ENCODE results near the gene LST1. TPM values are rescaled to one million over a fixed set of nuclear protein-coding genes. Genes with fewer than 3 reads are reported as not detected.

Gene LST1
- total and polyA plus RNA-seq, 2 donors (not counting 1 experiment from before 2014, with no cell fraction given) = 7.4 to 30.5 TPM

GRCh38 chr6:31541658-31542521 lies 44.2 kb upstream of the LST1 start, which contains the start of gene DDX39B:
DDX39B (minus strand) TSS chr6:31542003; CDS start chr6:31540532, 1,471 bp downstream.
- Histone ChIP-seq H3K79me2 (ENCODE audit: control insufficient read depth, insufficient read depth, low read length) (peaks cover 43% of the 10 kb centered on the region), H2AFZ (ENCODE audit: insufficient read depth, low read depth, low read length, poor library complexity, severe bottlenecking) (peak within 1 kb of the TSS; percentile 79), H3K36me3 (replicated peaks in 1 of 2; ENCODE audit: control extremely low read depth in 1 of 2, control insufficient read depth in 1 of 2, extremely low read depth in 1 of 2, insufficient read depth in 2 of 2, low read length in 1 of 2) (peaks cover 0 to 37% of the 10 kb centered on the region in 2 experiments), H3K4me2 (replicated peaks; ENCODE audit: low read depth, low read length, poor library complexity, severe bottlenecking) (peak within 1 kb of the TSS; percentile 79), H3K27ac (ENCODE audit: low read length in 2 of 2) (peak within 1 kb of the TSS; percentile 97 to 99), H3K9me3 (ENCODE audit: control extremely low read depth in 1 of 3, control insufficient read depth in 2 of 3, insufficient read depth in 1 of 3, low read length in 2 of 3) (no peaks in the 10 kb centered on the region), H3K27me3 (replicated peaks in 1 of 4; ENCODE audit: control extremely low read depth in 1 of 4, control insufficient read depth in 3 of 4, insufficient read depth in 4 of 4, low read length in 3 of 4) (no peaks in the 10 kb centered on the region), H3K9ac (ENCODE audit: low read length) (peak within 1 kb of the TSS; percentile 93), H4K20me1 (ENCODE audit: control insufficient read depth, insufficient read depth, low read length, poor library complexity, severe bottlenecking) (peaks cover 35% of the 10 kb centered on the region), H3K4me1 (ENCODE audit: control insufficient read depth in 2 of 2, insufficient read depth in 2 of 2, low read length in 2 of 2) (peaks cover 37 to 43% of the 10 kb centered on the region in 2 donors), H3K4me3 (ENCODE audit: control extremely low read depth in 1 of 5, extremely low read depth in 1 of 5, insufficient read depth in 1 of 5, low read depth in 2 of 5, low read length in 4 of 5) (peak within 1 kb of the TSS; percentile 79 to 100 (median 97))
- H3K27me3 Mint-ChIP-seq = no peaks in the 10 kb centered on the region
- intact Hi-C loops (cut with micrococcal nuclease) = loop anchor here (1.0 to 5.0 kb wide), 7 partner anchors 44 to 417 kb away; partner anchors contain the start of genes CLIC1, MICB, PRRC2A and SKIC2
- H3K9me3 Mint-ChIP-seq (ENCODE audit: insufficient read depth) = no peaks in the 10 kb centered on the region
- peaks cover 50% of the 10 kb centered on the region for H3K4me1 Mint-ChIP-seq
- TF ChIP-seq, protein P1, sequence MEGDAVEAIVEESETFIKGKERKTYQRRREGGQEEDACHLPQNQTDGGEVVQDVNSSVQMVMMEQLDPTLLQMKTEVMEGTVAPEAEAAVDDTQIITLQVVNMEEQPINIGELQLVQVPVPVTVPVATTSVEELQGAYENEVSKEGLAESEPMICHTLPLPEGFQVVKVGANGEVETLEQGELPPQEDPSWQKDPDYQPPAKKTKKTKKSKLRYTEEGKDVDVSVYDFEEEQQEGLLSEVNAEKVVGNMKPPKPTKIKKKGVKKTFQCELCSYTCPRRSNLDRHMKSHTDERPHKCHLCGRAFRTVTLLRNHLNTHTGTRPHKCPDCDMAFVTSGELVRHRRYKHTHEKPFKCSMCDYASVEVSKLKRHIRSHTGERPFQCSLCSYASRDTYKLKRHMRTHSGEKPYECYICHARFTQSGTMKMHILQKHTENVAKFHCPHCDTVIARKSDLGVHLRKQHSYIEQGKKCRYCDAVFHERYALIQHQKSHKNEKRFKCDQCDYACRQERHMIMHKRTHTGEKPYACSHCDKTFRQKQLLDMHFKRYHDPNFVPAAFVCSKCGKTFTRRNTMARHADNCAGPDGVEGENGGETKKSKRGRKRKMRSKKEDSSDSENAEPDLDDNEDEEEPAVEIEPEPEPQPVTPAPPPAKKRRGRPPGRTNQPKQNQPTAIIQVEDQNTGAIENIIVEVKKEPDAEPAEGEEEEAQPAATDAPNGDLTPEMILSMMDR (IDR thresholded peaks at IDR 0.05) = no peak
- no peak for TF ChIP-seq EZH2 (IDR thresholded peaks at IDR 0.05; ENCODE audit: borderline replicate concordance, insufficient read depth, low read depth, low read length, poor library complexity, severe bottlenecking)
- POLR2A ChIA-PET = interaction anchor here (0.6 to 2.8 kb wide), 22 partner anchors 9 to 1994 kb away, joined by 3 to 34 read pairs (median 4); partner anchors contain the start of genes BAG6, DXO, GPANK1 and LTB
- WGBS (ENCODE audit: insufficient coverage) = under 1% methylated on average over 40 of the region's 43 CpGs
- H3K4me3 Mint-ChIP-seq = peak within 1 kb of the TSS; percentile 99
- DNase-seq (peak; percentile 97), ATAC-seq (ENCODE audit: low read depth) (peak; percentile 72)
- H3K27ac Mint-ChIP-seq = peak within 1 kb of the TSS; percentile 93
- CTCF ChIA-PET = interaction anchor here (0.6 to 3.5 kb wide), 19 partner anchors 9 to 289 kb away, joined by 3 to 33 read pairs (median 5); partner anchors contain the start of genes LST1, LTB, MCCD1 and MICB

Measured in B cell (primary cell).